Anterior cingulate cortex (tissue), 58 donors: ENCODE data around the gene RFTN1.

Source experiments
- DNase-seq, 58 donors: peaks; one replicate each; lab custom pipeline; 2025; lab: John Stamatoyannopoulos, UW

Gene RFTN1

GRCh38 chr3:16529264-16529663 is 15.8 kb upstream of the RFTN1 start:
- no peak for DNase-seq

GRCh38 chr3:16528581-16528993 is 15.1 kb upstream of the RFTN1 start:
- no peak for DNase-seq

DNA sequence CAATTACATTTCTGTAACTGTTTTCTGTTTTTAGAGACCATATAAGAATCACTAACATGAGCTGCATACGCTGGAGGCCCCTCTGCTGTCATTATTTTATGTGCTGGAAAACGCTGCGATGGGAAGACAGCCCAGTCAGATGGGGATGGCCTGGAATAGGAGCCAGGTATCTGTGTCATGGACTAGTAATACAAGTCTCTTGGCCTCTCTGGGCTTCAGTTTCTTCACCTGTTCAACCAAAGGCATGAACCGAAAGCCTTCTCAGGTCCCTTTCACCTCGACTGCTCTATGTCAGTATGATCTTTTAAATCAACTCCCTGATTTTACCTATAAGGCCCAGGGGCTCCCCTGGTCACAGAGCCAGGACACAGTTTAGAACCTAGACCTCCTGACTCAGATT is 14.6 kb upstream of the RFTN1 start:
- no peak for DNase-seq

DNA sequence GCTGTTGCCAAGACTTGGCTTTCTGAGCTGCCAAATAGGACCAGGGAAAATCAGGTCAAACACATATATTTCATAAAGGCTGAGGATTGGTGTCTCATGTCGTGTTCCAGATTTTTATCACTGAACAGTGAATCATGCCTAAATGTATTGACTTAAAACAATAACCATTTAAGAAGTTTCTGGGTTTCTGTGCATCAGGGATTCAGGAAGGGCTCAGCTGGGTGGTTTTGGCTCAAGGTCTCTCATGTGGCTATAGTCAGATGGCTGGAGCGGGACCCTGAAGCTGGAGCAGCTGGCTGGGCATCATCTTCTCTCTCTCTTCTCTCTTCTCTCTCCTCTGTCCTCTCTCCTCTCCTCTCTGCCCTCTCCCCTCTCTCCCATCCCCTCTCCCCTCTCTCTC is 10.7 kb upstream of the RFTN1 start:
- no peak for DNase-seq

DNA sequence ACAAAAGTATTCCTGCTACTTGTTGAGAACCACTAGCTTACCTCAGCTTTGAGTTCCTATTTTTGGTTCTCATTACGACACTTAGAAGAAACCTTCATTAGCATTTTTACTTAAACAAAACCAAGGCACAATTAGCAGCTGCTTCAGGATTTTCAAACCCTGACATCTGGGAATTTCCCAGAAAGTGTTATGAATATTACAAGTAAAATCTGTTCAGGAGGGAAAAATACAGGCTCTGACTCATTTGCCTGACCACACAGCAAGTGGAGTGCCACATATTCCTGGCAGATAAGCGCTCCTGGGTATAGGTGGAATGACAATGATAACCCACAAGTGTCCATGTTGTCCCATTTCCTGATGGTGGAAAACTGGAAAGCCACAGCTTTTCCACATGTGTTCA is 10.3 kb upstream of the RFTN1 start:
- DNase-seq: no peak

DNA sequence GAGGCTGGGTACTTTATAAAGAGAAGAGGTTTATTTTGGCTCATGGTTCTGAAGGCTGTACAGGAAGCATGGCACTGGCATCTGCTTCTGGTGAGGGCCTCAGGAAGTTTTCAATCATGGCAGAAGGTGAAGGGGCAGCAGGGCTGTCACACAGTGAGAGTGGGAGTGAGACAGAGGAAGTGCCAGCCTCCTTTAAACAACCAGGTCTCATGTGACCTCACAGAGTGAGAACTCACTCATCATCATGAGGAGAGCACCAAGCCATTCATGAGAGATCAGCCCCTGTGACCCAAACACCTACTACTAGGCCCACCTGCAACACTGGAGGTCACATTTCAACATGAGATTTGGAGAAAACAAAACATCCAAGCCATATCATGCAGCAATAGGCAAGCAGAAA is 9.3 kb upstream of the RFTN1 start:
- DNase-seq: no peak

DNA sequence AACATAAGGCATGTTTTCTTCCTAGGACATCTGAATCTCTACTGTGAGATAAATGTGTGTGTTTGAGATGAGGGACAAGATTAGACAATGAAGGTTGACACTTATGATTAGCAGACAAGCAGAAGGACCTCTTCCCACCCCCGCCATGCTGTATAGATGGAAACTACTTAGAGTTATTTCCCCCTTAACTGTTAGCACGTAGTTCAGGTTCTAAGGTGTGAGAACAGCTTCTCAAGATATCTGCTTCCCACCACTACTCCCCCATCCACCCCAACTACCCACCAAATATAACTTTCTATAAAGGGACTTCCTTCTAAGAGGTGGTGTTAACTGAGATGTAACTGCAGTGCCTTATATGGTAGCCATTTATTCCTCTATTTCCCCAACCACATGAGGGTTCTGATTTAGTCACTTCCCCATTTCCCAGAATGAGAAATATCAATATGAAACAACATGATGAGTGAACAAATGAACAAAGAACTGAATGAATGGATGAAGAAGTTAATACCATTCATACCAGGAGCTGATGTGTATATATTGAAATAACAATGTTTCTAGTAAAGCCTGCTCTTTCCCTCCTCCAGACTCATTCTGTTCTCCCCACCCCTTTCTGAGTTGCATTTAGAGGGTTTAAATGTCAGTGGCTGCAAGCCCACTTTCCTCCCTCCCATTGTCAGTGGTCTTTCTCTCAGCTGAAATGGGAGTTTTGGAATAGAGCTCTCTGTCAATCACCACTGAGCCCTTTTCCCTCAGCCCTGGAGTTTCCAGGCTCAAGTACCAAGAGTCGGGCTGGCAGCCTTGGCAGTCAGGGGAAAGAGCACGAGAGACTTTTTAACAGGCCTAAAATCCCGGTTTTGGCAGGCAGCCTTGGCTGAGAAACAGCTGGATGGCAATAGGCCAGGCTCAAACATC is 7.7 kb upstream of the RFTN1 start:
- no peak for DNase-seq

DNA sequence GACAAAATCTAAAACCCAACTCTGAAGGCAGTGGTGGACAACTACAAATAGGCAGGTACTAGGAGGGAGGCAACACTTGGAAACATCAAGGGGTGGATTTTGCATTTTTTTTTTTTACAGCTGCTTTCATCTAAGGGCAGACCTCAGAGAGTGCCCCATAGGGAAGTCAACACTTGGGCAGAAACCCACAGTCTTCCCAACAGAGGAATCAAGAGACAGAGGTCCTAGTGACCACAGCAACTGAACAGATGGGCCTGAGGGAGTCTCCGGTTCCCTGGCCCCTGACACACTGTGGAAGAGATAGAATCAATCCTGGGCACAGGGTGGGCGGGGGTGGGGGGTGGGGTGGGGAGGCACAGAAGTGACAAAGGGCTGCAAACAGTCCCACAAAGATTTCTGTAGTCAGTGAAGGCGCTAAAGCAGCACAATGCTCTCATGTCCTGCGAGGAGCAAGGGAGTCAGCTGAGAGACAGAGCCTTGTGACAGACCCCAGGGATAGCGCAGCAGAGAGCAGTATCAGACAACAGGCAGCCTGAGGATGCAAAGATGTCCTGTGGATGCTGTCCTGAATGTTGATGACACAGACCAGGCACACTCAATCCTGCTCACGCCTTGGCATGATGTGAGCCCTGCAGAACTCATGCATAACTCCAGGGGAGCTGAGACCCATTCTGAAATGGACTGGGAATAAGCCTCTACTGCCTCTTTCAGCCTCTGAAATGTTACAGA is 6.9 kb upstream of the RFTN1 start:
- no peak for DNase-seq

- DNase-seq: peak in 16 of 58 donors; percentile 11 to 81 (median 38)
Measured at GRCh38 chr3:16516695-16517481, 3.4 kb upstream of the RFTN1 start.

GRCh38 chr3:16515885-16516420 is 2.5 kb upstream of the RFTN1 start:
- no peak for DNase-seq

- no peak for DNase-seq
Measured at GRCh38 chr3:16514755-16515353, 1.4 kb upstream of the RFTN1 start.

DNA sequence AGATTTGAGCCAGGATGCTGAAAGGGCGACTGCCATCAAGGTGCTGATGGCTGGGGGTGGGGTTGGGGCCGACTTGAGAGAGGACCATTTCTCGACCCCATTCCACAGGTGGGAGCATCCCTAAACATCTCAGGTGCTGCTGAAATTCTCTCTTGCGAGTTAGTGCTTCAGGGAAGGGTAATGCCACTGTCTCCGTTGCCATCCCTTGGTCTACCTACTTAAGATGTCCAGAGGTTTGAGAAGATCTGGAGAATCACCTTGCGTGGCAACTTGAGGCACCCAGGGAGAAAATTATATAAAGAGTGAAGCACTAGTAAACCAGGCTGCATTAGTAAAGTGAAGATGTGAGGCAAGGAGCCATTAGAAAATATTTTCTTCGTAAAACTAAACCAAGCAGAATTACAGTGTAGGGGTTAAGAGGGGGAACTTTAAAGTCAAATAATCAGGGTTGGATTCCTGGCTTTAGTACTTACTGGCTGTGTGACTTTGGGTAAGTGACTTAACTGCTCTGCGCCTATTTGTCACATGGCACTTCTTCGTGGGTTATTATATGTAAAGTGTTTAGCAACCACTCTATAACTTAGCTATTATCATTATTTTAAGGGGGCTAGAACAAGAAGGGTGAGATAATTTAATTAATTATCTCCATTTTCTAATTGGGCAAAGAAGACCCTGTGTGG is 662 bp upstream of the RFTN1 start:
- no peak for DNase-seq

GRCh38 chr3:16512435-16513140 is 911 bp downstream of the RFTN1 start:
- peak in 2 of 58 donors; percentile 17 to 52 for DNase-seq

DNA sequence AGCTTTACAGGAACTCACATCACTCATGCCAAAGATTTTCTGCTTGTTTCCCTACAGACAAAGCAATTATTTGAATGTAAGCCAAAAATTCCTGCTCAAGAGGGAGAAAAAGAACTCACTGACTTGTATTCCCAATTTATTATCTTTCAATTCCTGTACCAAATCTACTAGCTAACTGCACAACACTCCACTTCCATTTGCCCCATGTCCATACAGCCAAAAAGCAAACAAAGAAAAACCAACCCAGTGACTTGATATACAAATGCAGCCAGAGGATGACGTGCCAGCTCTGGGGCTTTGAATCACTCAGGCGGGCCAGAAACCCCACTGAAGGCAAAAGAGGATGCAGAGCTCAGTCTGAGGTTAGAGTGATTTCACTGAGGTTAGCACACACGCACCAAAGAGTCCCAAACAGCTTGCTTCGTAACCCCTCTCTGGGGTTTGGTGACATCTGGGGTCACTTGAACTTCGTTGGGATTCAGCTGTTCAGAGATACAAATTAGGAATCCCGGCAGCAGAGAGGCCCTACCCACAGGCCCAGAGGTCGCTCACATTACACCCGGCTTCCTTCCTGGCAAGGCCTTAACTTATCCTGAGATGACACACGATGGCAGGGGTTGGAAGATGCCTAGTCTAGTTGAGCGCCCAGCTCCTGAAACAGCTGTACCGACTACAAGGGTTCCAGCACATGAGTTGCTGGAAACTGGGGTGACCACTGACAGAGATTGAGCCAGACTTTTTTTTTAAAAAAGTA is 1.6 kb downstream of the RFTN1 start:
- DNase-seq: peak in 2 of 58 donors; percentile 11 to 60

GRCh38 chr3:16510620-16511319 is 2.7 kb downstream of the RFTN1 start:
- no peak for DNase-seq

DNA sequence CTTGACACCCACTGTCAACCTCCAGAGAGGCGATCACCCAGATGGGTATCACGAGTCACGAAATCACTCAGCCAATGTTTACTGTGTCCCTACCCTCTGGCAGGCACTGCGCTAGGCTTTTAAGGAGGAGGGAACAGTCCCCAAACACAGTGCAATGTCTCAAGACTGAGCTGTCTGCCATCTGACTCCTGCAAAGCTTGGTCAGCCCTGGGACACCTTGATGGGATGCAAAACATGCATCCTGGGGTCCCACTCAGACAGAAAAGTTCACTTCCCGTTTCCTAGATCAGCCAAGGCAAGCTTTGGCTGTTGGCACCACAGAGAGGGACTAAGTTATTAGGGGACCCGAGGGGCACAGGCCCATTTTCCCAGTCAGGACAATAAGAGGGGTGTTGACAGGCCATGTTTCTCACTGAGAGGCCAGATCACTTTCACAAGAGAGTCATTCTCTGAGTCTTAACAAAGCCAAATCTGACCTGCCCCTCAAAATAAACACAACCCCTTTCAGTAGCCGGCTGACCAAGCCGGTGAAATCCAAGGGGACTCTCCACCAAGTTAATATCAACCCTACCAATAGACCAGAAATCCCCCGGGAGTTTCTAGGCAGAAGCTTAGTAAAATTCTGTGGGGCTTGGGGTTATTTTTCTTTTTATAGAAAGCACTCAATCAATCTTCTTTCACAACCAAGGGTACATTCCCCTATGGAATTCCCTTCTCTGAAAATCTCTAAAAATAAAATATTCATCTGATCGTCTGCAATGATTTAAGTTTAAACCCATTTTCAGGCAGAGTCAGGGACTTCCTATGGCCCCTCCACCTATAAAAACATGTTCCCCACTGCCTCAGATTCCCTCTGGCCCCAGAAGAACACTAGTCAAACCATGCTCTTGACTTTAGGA is 3.5 kb downstream of the RFTN1 start:
- DNase-seq: no peak

DNA sequence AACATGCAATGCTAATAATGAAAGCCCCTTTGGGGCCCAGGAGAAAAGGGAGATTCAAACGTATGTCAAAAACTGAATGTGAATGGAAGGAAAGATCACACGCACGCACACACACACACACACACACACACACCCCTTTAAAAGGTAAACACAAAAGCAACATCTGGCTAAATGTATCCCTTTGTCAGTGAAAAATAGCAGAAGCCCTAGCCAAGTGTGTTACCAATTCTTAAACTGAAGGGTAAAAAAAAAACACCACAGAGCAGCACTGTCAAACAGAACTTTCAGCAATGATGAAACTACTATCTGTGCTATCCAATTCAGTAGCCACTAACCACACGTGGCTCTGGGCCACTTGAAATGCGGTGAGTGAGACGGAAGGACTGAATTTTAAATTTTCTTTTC is 4.9 kb downstream of the RFTN1 start:
- no peak for DNase-seq
